Heart left ventricle (tissue), 13 donors: ENCODE results near the gene ZNF511.

Experiments
- POLR2A ChIP-seq, 2 donors: fragments of 450-650 bp; IDR thresholded peaks; one replicate each; pipeline ENCODE4 v1.6.1; 2017; ENCODE audit warnings: antibody characterized with exemption in 2 of 2, mild to moderate bottlenecking in 2 of 2, moderate library complexity in 2 of 2
- TF ChIP-seq, protein P1 (sequence below), 12 donors: fragments of 200-600 bp; sonication (generic) in 4 of 12; IDR thresholded peaks; one replicate each; pipeline versions ENCODE4 v1.5.0 to v1.8.0; 2018 to 2022; ENCODE audit warnings: antibody characterized with exemption in 12 of 12, mild to moderate bottlenecking in 5 of 12
- donor health status: ischemic (EF 13 %, LVEDD 7.1; RV severe dilation, severe dysfunction).
- donor health status: DM: no; HTN: yes; CAD: no.
- donor health status: DM: no; HTN: no; CAD: no.
- donor health status: ischemic (EF 25% LVEDD 6.9; RV normal size, moderate dysfunction).
- donor health status: ischemic (EF 25% LVEDD 5.7; RV mildly dilated, moderate dysfunction).
- donor health status: ischemic (EF 35%, LVEDD 5.7; RV mildly dilated, moderate dysfunction).
- donor health status: nonischemic (EF 11% LVEDD 7.7; RV severe dilation, severe dysfunction).
- donor health status: DM: yes; HTN: yes; CAD: no.
- donor health status: PGD.
- donor health status: ischemic (EF 29% LVEDD 5.4; RV normal size, mild dysfunction).
- donor health status: nonischemic (EF 23%, LVEDD 6.1; RV moderate dilation, normal function).

DNA sequence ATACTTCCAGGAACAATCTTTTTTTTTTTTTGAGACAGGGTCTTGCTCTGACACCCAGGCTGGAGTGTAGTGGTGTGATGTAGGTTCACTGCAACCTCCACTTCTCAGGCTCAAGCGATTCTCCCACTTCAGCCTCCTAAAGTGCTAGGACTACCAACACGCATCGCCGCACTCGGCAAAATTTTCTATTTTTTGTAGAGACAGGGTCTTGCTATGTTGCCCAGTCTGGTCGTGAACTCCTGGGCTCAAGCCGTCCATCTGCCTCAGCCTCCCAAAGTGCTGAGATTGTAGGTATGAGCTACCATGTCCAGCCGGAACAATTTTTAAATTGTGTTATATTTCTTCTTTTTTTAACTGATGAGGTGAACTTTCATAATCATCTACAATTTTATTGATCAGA, 2.1 kb downstream of the ZNF511 start:
- TF ChIP-seq, protein P1, sequence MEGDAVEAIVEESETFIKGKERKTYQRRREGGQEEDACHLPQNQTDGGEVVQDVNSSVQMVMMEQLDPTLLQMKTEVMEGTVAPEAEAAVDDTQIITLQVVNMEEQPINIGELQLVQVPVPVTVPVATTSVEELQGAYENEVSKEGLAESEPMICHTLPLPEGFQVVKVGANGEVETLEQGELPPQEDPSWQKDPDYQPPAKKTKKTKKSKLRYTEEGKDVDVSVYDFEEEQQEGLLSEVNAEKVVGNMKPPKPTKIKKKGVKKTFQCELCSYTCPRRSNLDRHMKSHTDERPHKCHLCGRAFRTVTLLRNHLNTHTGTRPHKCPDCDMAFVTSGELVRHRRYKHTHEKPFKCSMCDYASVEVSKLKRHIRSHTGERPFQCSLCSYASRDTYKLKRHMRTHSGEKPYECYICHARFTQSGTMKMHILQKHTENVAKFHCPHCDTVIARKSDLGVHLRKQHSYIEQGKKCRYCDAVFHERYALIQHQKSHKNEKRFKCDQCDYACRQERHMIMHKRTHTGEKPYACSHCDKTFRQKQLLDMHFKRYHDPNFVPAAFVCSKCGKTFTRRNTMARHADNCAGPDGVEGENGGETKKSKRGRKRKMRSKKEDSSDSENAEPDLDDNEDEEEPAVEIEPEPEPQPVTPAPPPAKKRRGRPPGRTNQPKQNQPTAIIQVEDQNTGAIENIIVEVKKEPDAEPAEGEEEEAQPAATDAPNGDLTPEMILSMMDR (IDR thresholded peaks at IDR 0.05), result no peak
- no peak for TF ChIP-seq POLR2A (IDR thresholded peaks at IDR 0.05)
